ENCODE results near the gene JARID2.

JARID2 gene

DNA sequence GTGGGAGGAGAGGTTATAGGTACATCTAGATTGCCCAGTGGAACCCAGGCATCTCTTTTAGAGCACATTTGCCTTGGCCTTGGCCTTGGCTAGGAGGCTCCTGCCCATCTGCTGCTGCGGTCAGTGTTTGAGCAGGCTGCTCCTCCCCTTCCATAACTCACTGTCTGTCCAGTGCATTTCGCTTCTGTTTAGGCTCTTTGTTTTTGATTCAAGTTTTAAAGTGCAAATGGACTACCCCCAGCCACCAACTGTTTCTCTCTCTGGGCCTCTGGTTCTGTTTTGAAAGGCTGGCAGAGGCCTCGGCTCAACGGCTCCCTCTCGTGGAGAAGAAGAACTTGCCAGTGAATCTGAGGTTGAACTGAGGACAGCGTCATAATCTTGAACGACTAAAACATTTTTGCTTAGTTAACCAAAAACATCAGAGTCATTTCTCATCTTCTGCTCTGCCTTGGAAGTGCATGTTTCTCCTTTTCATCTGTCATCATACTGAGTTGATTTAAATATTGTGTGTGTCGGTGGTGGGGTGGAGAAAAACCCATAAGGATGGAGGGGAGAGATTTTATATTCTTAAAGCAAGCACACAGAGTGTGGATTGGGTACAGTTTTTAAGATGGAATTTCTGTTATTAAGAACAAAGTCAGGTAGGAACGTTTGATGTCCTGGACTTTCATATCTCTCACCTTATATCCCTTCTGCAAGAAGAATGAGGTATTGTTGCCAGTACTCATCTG lies 245.6 kb downstream of the JARID2 start:
- H3K27me3 ChIP-seq (ENCODE audit: control insufficient read depth in 1 of 2, insufficient read depth in 1 of 2, low read length in 2 of 2) = no peaks in the 10 kb centered on the region
- 14% methylated on average over 4 of the region's 9 CpGs for WGBS
- peak; percentile 80 for DNase-seq
- H3K4me3 ChIP-seq (ENCODE audit: insufficient read depth in 1 of 2, low read depth in 1 of 2, low read length in 2 of 2) = no peak overlapping the region
- H4K8ac ChIP-seq (ENCODE audit: low read length) = peak overlapping the region; percentile 79
- H3K79me1 ChIP-seq (replicated peaks; ENCODE audit: low read length, poor library complexity, severe bottlenecking) = peaks cover 29% of the 10 kb centered on the region
- no peak overlapping the region for H3K14ac ChIP-seq (ENCODE audit: low read length in 2 of 2)
- peak overlapping the region; percentile 37 for H4K91ac ChIP-seq (ENCODE audit: low read length)
- H2BK12ac ChIP-seq (ENCODE audit: low read length in 2 of 2) = peak overlapping the region in 1 of 2 experiments; percentile 23
- no peak overlapping the region for H3K23ac ChIP-seq (ENCODE audit: low read length in 2 of 2)
- H2BK120ac ChIP-seq (ENCODE audit: low read depth, low read length) = no peak overlapping the region
- no peak overlapping the region for H3K4me2 ChIP-seq (ENCODE audit: low read length, poor library complexity, severe bottlenecking)
- peak overlapping the region in 1 of 2 experiments; percentile 84 for H3K18ac ChIP-seq (ENCODE audit: low read depth in 1 of 2, low read length in 2 of 2)
- no peak overlapping the region for H3K4ac ChIP-seq (ENCODE audit: low read depth in 1 of 2, low read length in 2 of 2)
- H3K4me1 ChIP-seq (ENCODE audit: control insufficient read depth, insufficient read depth, low read depth, low read length) = peaks cover 2% of the 10 kb centered on the region
- peaks cover 35 to 45% of the 10 kb centered on the region in 2 experiments for H3K36me3 ChIP-seq (ENCODE audit: control insufficient read depth in 1 of 2, insufficient read depth in 2 of 2, low read depth in 1 of 2, low read length in 2 of 2)
- no peaks in the 10 kb centered on the region for H3K9me3 ChIP-seq (ENCODE audit: control insufficient read depth, low read length)
- H2BK5ac ChIP-seq (ENCODE audit: low read depth, low read length, poor library complexity, severe bottlenecking) = no peak overlapping the region
- no peak overlapping the region for H2AFZ ChIP-seq (ENCODE audit: low read depth, low read length)
- H3K9ac ChIP-seq (ENCODE audit: low read length) = peak overlapping the region; percentile 50
- H3K27ac ChIP-seq (ENCODE audit: low read length, poor library complexity, severe bottlenecking) = no peak overlapping the region
- no peak overlapping the region for H2AK5ac ChIP-seq (ENCODE audit: low read length, severe bottlenecking)
- no peak overlapping the region for H2BK15ac ChIP-seq (ENCODE audit: low read depth, poor library complexity, severe bottlenecking)

DNA sequence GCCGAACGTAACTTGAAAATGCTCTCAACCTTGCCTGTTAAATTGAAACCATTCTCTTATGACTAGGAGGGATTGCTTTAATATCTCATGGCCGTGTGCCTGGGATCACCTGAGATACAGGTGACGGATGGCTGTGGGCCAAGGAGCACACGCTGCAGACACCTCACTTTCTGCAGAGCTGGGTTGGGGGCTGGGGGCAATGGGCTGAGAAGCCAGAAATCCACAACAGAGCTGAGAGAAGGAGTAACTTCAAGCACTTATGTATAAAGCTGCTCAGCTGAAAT lies 246.1 kb downstream of the JARID2 start:
- no peak overlapping the region for H3K4me2 ChIP-seq (ENCODE audit: low read length, poor library complexity, severe bottlenecking)
- H3K4me3 ChIP-seq (ENCODE audit: insufficient read depth in 1 of 2, low read depth in 1 of 2, low read length in 2 of 2) = no peak overlapping the region
- H2BK120ac ChIP-seq (ENCODE audit: low read depth, low read length) = no peak overlapping the region
- WGBS = 88% methylated on average over 5 of the region's 5 CpGs
- no peak overlapping the region for H3K4ac ChIP-seq (ENCODE audit: low read depth in 1 of 2, low read length in 2 of 2)
- no peak overlapping the region for H3K27ac ChIP-seq (ENCODE audit: low read length, poor library complexity, severe bottlenecking)
- no peak for DNase-seq
- H4K8ac ChIP-seq (ENCODE audit: low read length) = peak overlapping the region; percentile 62
- peaks cover 2% of the 10 kb centered on the region for H3K4me1 ChIP-seq (ENCODE audit: control insufficient read depth, insufficient read depth, low read depth, low read length)
- no peak overlapping the region for H3K14ac ChIP-seq (ENCODE audit: low read length in 2 of 2)
- no peak overlapping the region for H4K91ac ChIP-seq (ENCODE audit: low read length)
- peak overlapping the region; percentile 37 for H3K9ac ChIP-seq (ENCODE audit: low read length)
- H3K27me3 ChIP-seq (ENCODE audit: control insufficient read depth in 1 of 2, insufficient read depth in 1 of 2, low read length in 2 of 2) = no peaks in the 10 kb centered on the region
- peaks cover 40 to 48% of the 10 kb centered on the region in 2 experiments for H3K36me3 ChIP-seq (ENCODE audit: control insufficient read depth in 1 of 2, insufficient read depth in 2 of 2, low read depth in 1 of 2, low read length in 2 of 2)
- H3K9me3 ChIP-seq (ENCODE audit: control insufficient read depth, low read length) = no peaks in the 10 kb centered on the region
- H2BK12ac ChIP-seq (ENCODE audit: low read length in 2 of 2) = peak overlapping the region; percentile 9 to 29
- no peak overlapping the region for H2AFZ ChIP-seq (ENCODE audit: low read depth, low read length)
- H2BK15ac ChIP-seq (ENCODE audit: low read depth, poor library complexity, severe bottlenecking) = no peak overlapping the region
- H3K79me1 ChIP-seq (replicated peaks; ENCODE audit: low read length, poor library complexity, severe bottlenecking) = peaks cover 27% of the 10 kb centered on the region
- H3K18ac ChIP-seq (ENCODE audit: low read depth in 1 of 2, low read length in 2 of 2) = peak overlapping the region in 1 of 2 experiments; percentile 7
- H2AK5ac ChIP-seq (ENCODE audit: low read length, severe bottlenecking) = no peak overlapping the region
- H3K23ac ChIP-seq (ENCODE audit: low read length in 2 of 2) = no peak overlapping the region
- no peak overlapping the region for H2BK5ac ChIP-seq (ENCODE audit: low read depth, low read length, poor library complexity, severe bottlenecking)

DNA sequence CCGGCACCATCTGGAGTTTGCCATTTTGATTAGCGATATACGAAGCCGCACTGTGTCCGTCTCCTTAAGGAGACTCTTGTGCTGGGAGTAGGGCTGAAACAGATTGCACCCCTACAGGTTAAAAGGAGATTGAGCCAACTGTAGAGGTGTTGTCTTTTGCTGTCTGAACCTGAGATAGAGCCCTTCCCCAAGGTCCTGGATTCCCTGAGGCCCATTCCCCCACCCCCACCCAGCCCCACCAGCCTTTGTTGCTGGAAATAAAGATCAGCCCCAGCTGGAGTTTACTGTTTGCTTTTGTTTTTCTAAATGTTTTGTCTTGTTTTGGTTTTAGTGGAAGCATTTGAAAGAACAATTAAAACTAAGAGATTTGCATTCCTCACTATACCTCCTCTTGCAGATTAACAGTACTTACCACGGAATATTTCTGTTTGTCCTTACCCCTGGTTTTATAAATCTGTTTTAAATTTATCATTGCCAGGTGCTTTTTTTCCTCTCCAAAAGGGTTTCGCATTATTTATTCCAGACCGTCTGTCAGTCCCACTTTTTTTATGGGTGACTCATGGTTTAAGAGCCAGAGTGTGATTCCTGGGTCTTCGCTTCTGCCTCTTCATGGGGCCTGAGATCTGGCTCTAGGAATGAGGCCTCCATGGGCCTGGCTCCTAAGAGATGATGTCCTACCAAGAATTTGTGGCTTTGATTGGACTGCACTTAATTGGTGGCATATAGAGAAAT lies 247.7 kb downstream of the JARID2 start:
- Histone ChIP-seq H3K4me1 (ENCODE audit: control insufficient read depth, insufficient read depth, low read depth, low read length) (peaks cover 2% of the 10 kb centered on the region), H3K23ac (ENCODE audit: low read length in 2 of 2) (no peak overlapping the region), H2BK15ac (ENCODE audit: low read depth, poor library complexity, severe bottlenecking) (peak overlapping the region; percentile 31), H3K4me2 (ENCODE audit: low read length, poor library complexity, severe bottlenecking) (no peak overlapping the region), H3K4me3 (ENCODE audit: insufficient read depth in 1 of 2, low read depth in 1 of 2, low read length in 2 of 2) (no peak overlapping the region), H2BK12ac (ENCODE audit: low read length in 2 of 2) (no peak overlapping the region), H3K27me3 (ENCODE audit: control insufficient read depth in 1 of 2, insufficient read depth in 1 of 2, low read length in 2 of 2) (no peaks in the 10 kb centered on the region), H3K36me3 (ENCODE audit: control insufficient read depth in 1 of 2, insufficient read depth in 2 of 2, low read depth in 1 of 2, low read length in 2 of 2) (peaks cover 38 to 45% of the 10 kb centered on the region in 2 experiments), H3K18ac (ENCODE audit: low read depth in 1 of 2, low read length in 2 of 2) (no peak overlapping the region), H3K27ac (ENCODE audit: low read length, poor library complexity, severe bottlenecking) (no peak overlapping the region), H3K14ac (ENCODE audit: low read length in 2 of 2) (no peak overlapping the region), H4K91ac (ENCODE audit: low read length) (no peak overlapping the region), H3K9me3 (ENCODE audit: control insufficient read depth, low read length) (no peaks in the 10 kb centered on the region), H3K4ac (ENCODE audit: low read depth in 1 of 2, low read length in 2 of 2) (no peak overlapping the region), H2AK5ac (ENCODE audit: low read length, severe bottlenecking) (no peak overlapping the region), H3K9ac (ENCODE audit: low read length) (no peak overlapping the region), H2BK120ac (ENCODE audit: low read depth, low read length) (no peak overlapping the region), H2AFZ (ENCODE audit: low read depth, low read length) (no peak overlapping the region), H3K79me1 (replicated peaks; ENCODE audit: low read length, poor library complexity, severe bottlenecking) (peaks cover 29% of the 10 kb centered on the region), H4K8ac (ENCODE audit: low read length) (no peak overlapping the region), H2BK5ac (ENCODE audit: low read depth, low read length, poor library complexity, severe bottlenecking) (no peak overlapping the region)
- peak; percentile 70 for DNase-seq
- WGBS = 76% methylated on average over 8 of the region's 9 CpGs

DNA sequence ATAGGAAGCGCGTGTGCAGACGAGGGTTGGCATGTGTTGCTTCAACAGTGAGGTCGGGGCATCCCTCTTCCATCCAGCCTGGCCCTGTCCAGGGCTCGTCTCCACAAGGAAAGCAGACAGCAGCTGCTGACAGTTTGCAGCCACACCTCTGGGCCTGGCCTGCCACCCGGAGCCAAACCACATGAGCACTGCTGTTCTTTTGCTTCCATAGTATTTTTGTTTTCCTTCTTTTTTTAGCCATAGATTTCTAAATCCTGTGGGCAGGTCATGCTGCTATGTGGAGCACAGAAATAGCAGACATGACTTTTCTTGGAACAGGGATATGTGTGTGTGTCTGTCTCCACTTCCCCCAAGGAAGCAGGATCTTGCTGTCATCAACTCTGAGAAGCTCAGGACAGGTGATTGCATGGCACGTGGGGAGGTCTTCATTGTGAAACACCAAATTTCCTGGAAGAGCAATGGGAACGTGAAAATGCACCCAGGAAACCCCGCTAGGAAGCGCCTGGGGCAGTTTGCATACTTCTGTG lies 249.6 kb downstream of the JARID2 start:
- Histone ChIP-seq H3K9ac (ENCODE audit: low read length) (no peak overlapping the region), H3K79me1 (replicated peaks; ENCODE audit: low read length, poor library complexity, severe bottlenecking) (peaks cover 38% of the 10 kb centered on the region), H3K14ac (ENCODE audit: low read length in 2 of 2) (no peak overlapping the region), H2AFZ (ENCODE audit: low read depth, low read length) (no peak overlapping the region), H2AK5ac (ENCODE audit: low read length, severe bottlenecking) (no peak overlapping the region), H4K8ac (ENCODE audit: low read length) (no peak overlapping the region), H3K4ac (ENCODE audit: low read depth in 1 of 2, low read length in 2 of 2) (peak overlapping the region in 1 of 2 experiments; percentile 24), H3K4me3 (ENCODE audit: insufficient read depth in 1 of 2, low read depth in 1 of 2, low read length in 2 of 2) (no peak overlapping the region), H2BK120ac (ENCODE audit: low read depth, low read length) (no peak overlapping the region), H3K18ac (ENCODE audit: low read depth in 1 of 2, low read length in 2 of 2) (no peak overlapping the region), H2BK5ac (ENCODE audit: low read depth, low read length, poor library complexity, severe bottlenecking) (peak overlapping the region; percentile 10), H3K4me1 (ENCODE audit: control insufficient read depth, insufficient read depth, low read depth, low read length) (peaks cover 4% of the 10 kb centered on the region), H3K9me3 (ENCODE audit: control insufficient read depth, low read length) (no peaks in the 10 kb centered on the region), H2BK15ac (ENCODE audit: low read depth, poor library complexity, severe bottlenecking) (no peak overlapping the region), H3K27me3 (ENCODE audit: control insufficient read depth in 1 of 2, insufficient read depth in 1 of 2, low read length in 2 of 2) (no peaks in the 10 kb centered on the region), H2BK12ac (ENCODE audit: low read length in 2 of 2) (peak overlapping the region in 1 of 2 experiments; percentile 54), H3K4me2 (ENCODE audit: low read length, poor library complexity, severe bottlenecking) (no peak overlapping the region), H3K36me3 (ENCODE audit: control insufficient read depth in 1 of 2, insufficient read depth in 2 of 2, low read depth in 1 of 2, low read length in 2 of 2) (peaks cover 41 to 42% of the 10 kb centered on the region in 2 experiments), H3K23ac (ENCODE audit: low read length in 2 of 2) (no peak overlapping the region), H3K27ac (ENCODE audit: low read length, poor library complexity, severe bottlenecking) (no peak overlapping the region), H4K91ac (ENCODE audit: low read length) (no peak overlapping the region)
- WGBS = 87% methylated on average over 8 of the region's 10 CpGs
- DNase-seq = peak; percentile 63

All from mesenchymal stem cell (in vitro differentiated cells and primary cell).